Measurements from ENCODE around the gene OR4N2. TPM values are rescaled to one million over a fixed set of nuclear protein-coding genes. Genes with fewer than 3 reads are reported as not detected.
"Not testable (repeated sequence)": the region's sequence is repeated elsewhere in the genome, so short reads cannot be mapped to it uniquely, and the experiment has no call there.

Gene OR4N2
- polyA plus RNA-seq, 1 donor (not counting 4 experiments of a cell fraction or from before 2014, with no cell fraction given): not detected

- TF ChIP-seq EZH2 (IDR thresholded peaks at IDR 0.05; ENCODE audit: low read length) (no peak), CTCF (optimal IDR thresholded peaks at IDR 0.05 in 1 of 3, IDR thresholded peaks at IDR 0.05 in 1 of 3, conservative IDR thresholded peaks at IDR 0.05 in 1 of 3; ENCODE audit: extremely low read depth in 1 of 3, insufficient read depth in 2 of 3, low read length in 3 of 3) (no peak)
- H2AFZ ChIP-seq (ENCODE audit: control insufficient read depth, low read length): no peak overlapping the region
These were observed 3.1 kb upstream of the OR4N2 start for GRCh38 chr14:19800282-19801117.

GRCh38 chr14:19801118-19801464, 2.5 kb upstream of the OR4N2 start:
- Histone ChIP-seq H3K4me3 (ENCODE audit: control insufficient read depth in 2 of 3, extremely low read depth in 1 of 3, insufficient read depth in 2 of 3, low read depth in 1 of 3, low read length in 3 of 3) (no peak overlapping the region), H3K9me3 (ENCODE audit: control insufficient read depth, low read depth, low read length) (peaks cover 13% of the 10 kb centered on the region), H3K9ac (ENCODE audit: control insufficient read depth, extremely low read depth, insufficient read depth, low read length) (no peak overlapping the region), H3K27me3 (ENCODE audit: control insufficient read depth, extremely low read depth, insufficient read depth, low read length) (no peaks in the 10 kb centered on the region), H3K27ac (ENCODE audit: control insufficient read depth, insufficient read depth, low read length) (no peak overlapping the region), H3K9me1 (ENCODE audit: control insufficient read depth, extremely low read depth, insufficient read depth, low read length) (no peaks in the 10 kb centered on the region), H3K4me1 (ENCODE audit: control insufficient read depth, extremely low read depth, insufficient read depth, low read length) (no peaks in the 10 kb centered on the region), H3K4me2 (ENCODE audit: control insufficient read depth, extremely low read depth, insufficient read depth, low read depth, low read length) (no peak overlapping the region), H3K79me2 (ENCODE audit: control insufficient read depth, insufficient read depth, low read length) (no peaks in the 10 kb centered on the region), H3K36me3 (ENCODE audit: control insufficient read depth in 2 of 2, extremely low read depth in 1 of 2, insufficient read depth in 2 of 2, low read length in 2 of 2) (no peaks in the 10 kb centered on the region), H4K20me1 (ENCODE audit: control insufficient read depth, extremely low read depth, insufficient read depth, low read length) (no peaks in the 10 kb centered on the region), H2AFZ (ENCODE audit: control insufficient read depth, low read length) (no peak overlapping the region)
- TF ChIP-seq CTCF (optimal IDR thresholded peaks at IDR 0.05 in 1 of 3, IDR thresholded peaks at IDR 0.05 in 1 of 3, conservative IDR thresholded peaks at IDR 0.05 in 1 of 3; ENCODE audit: extremely low read depth in 1 of 3, insufficient read depth in 2 of 3, low read length in 3 of 3) (no peak), EZH2 (IDR thresholded peaks at IDR 0.05; ENCODE audit: low read length) (no peak)
- DNase-seq (ENCODE audit: low read depth, low spot score) (no peak), FAIRE-seq (no peak)
- dilution Hi-C loops (cut with MboI; ENCODE audit: extremely low pct_ligation_motif_present, low sequenced_read_pairs): no loop called here

More at GRCh38 chr14:19800282-19801117, 3.1 kb upstream of the OR4N2 start:
- H3K9ac ChIP-seq (ENCODE audit: control insufficient read depth, extremely low read depth, insufficient read depth, low read length): no peak overlapping the region
- FAIRE-seq (no peak), DNase-seq (ENCODE audit: low read depth, low spot score) (no peak)
- H3K9me3 ChIP-seq (ENCODE audit: control insufficient read depth, low read depth, low read length): peaks cover 13% of the 10 kb centered on the region
- H3K27me3 ChIP-seq (ENCODE audit: control insufficient read depth, extremely low read depth, insufficient read depth, low read length): no peaks in the 10 kb centered on the region
- no peaks in the 10 kb centered on the region for H3K36me3 ChIP-seq (ENCODE audit: control insufficient read depth in 2 of 2, extremely low read depth in 1 of 2, insufficient read depth in 2 of 2, low read length in 2 of 2)
- H3K4me1 ChIP-seq (ENCODE audit: control insufficient read depth, extremely low read depth, insufficient read depth, low read length): no peaks in the 10 kb centered on the region
- H3K27ac ChIP-seq (ENCODE audit: control insufficient read depth, insufficient read depth, low read length): no peak overlapping the region
- dilution Hi-C loops (cut with MboI; ENCODE audit: extremely low pct_ligation_motif_present, low sequenced_read_pairs): no loop called here
- no peaks in the 10 kb centered on the region for H3K9me1 ChIP-seq (ENCODE audit: control insufficient read depth, extremely low read depth, insufficient read depth, low read length)
- H3K4me3 ChIP-seq (ENCODE audit: control insufficient read depth in 2 of 3, extremely low read depth in 1 of 3, insufficient read depth in 2 of 3, low read depth in 1 of 3, low read length in 3 of 3): no peak overlapping the region
- no peaks in the 10 kb centered on the region for H4K20me1 ChIP-seq (ENCODE audit: control insufficient read depth, extremely low read depth, insufficient read depth, low read length)
- H3K79me2 ChIP-seq (ENCODE audit: control insufficient read depth, insufficient read depth, low read length): no peaks in the 10 kb centered on the region
- H3K4me2 ChIP-seq (ENCODE audit: control insufficient read depth, extremely low read depth, insufficient read depth, low read depth, low read length): no peak overlapping the region

GRCh38 chr14:19813171-19813920, 9.8 kb downstream of the OR4N2 start:
- H3K9me3 ChIP-seq (ENCODE audit: control insufficient read depth, low read depth, low read length); dilution Hi-C loops (cut with MboI; ENCODE audit: extremely low pct_ligation_motif_present, low sequenced_read_pairs); FAIRE-seq; H3K27ac ChIP-seq (ENCODE audit: control insufficient read depth, insufficient read depth, low read length); H3K4me3 ChIP-seq (ENCODE audit: control insufficient read depth in 2 of 3, extremely low read depth in 1 of 3, insufficient read depth in 2 of 3, low read depth in 1 of 3, low read length in 3 of 3); H3K27me3 ChIP-seq (ENCODE audit: control insufficient read depth, extremely low read depth, insufficient read depth, low read length); H3K36me3 ChIP-seq (ENCODE audit: control insufficient read depth in 2 of 2, extremely low read depth in 1 of 2, insufficient read depth in 2 of 2, low read length in 2 of 2); H3K4me2 ChIP-seq (ENCODE audit: control insufficient read depth, extremely low read depth, insufficient read depth, low read depth, low read length); H2AFZ ChIP-seq (ENCODE audit: control insufficient read depth, low read length); H4K20me1 ChIP-seq (ENCODE audit: control insufficient read depth, extremely low read depth, insufficient read depth, low read length); H3K9ac ChIP-seq (ENCODE audit: control insufficient read depth, extremely low read depth, insufficient read depth, low read length); H3K4me1 ChIP-seq (ENCODE audit: control insufficient read depth, extremely low read depth, insufficient read depth, low read length); H3K79me2 ChIP-seq (ENCODE audit: control insufficient read depth, insufficient read depth, low read length); DNase-seq (ENCODE audit: low read depth, low spot score); H3K9me1 ChIP-seq (ENCODE audit: control insufficient read depth, extremely low read depth, insufficient read depth, low read length): not testable (repeated sequence)

Data from keratinocyte (primary cell).